ENCODE measurements around the gene DPYD.

- TF ChIP-seq POLR2A (IDR thresholded peaks at IDR 0.05; ENCODE audit: low read length) (no peak), GATA1 (IDR thresholded peaks at IDR 0.05; ENCODE audit: low read depth, low read length) (no peak)
Observed at GRCh38 chr1:97919585-97920261, 1.1 kb downstream of the DPYD start.
